Smooth muscle cell (in vitro differentiated cells): ENCODE measurements around the gene KATNBL1. TPM values are rescaled to one million over a fixed set of nuclear protein-coding genes. Genes with fewer than 3 reads are reported as not detected.
A peak's percentile ranks its signal among the peaks of the same experiment; 100 is the strongest.
"Not testable (repeated sequence)": the region's sequence is repeated elsewhere in the genome, so short reads cannot be mapped to it uniquely, and the experiment has no call there.

Experiments
- DNase-seq: peaks from one replicate; lab custom pipeline; 2025; ENCODE audit not compliant: unreplicated experiment; lab: John Stamatoyannopoulos, UW
- H2AFZ ChIP-seq: fragments of 200-600 bp; sonication (generic); 2 replicates; pipeline ENCODE4 v1.6.0; 2016; ENCODE audit warnings: antibody characterized with exemption, low read depth, mild to moderate bottlenecking
- H3F3A ChIP-seq: fragments of 200-600 bp; sonication (generic); 2 replicates; pipeline ENCODE4 v1.6.0; 2017; ENCODE audit warnings: antibody characterized with exemption, low read depth
- H3K27ac ChIP-seq: fragments of 200-600 bp; sonication (generic); 2 replicates; pipeline ENCODE4 v1.5.1; 2016; ENCODE audit warnings: low read depth, mild to moderate bottlenecking
- H3K27me3 ChIP-seq: fragments of 200-600 bp; sonication (generic); 2 replicates; pipeline ENCODE4 v1.6.1; 2016; ENCODE audit warnings: low read depth, mild to moderate bottlenecking
- H3K36me3 ChIP-seq: fragments of 200-600 bp; sonication (generic); 2 replicates; pipeline ENCODE4 v1.5.1; 2016; ENCODE audit warnings: low read depth
- H3K4me1 ChIP-seq: fragments of 200-600 bp; sonication (generic); 2 replicates; pipeline ENCODE4 v1.5.1; 2016; ENCODE audit warnings: low read depth
- H3K4me2 ChIP-seq: fragments of 200-600 bp; sonication (generic); 2 replicates; pipeline ENCODE4 v1.6.0; 2016; ENCODE audit warnings: mild to moderate bottlenecking
- H3K4me3 ChIP-seq: fragments of 200-600 bp; sonication (generic); 2 replicates; pipeline ENCODE4 v1.5.1; 2016; ENCODE audit warnings: mild to moderate bottlenecking
- H3K79me2 ChIP-seq: fragments of 200-600 bp; sonication (generic); 2 replicates; pipeline ENCODE4 v1.6.0; 2016; ENCODE audit warnings: low read depth, mild to moderate bottlenecking
- H3K9ac ChIP-seq: fragments of 200-600 bp; sonication (generic); 2 replicates; pipeline ENCODE4 v1.6.0; 2016; ENCODE audit warnings: low read depth
- H3K9me3 ChIP-seq: fragments of 200-600 bp; sonication (generic); replicated peaks from 2 replicates; pipeline ENCODE4 v1.5.1; 2016; ENCODE audit warnings: low read depth
- H4K20me1 ChIP-seq: fragments of 200-600 bp; sonication (generic); 2 replicates; pipeline ENCODE4 v1.6.0; 2016; ENCODE audit warnings: low read depth
- WGBS: methylation state at CpG from one replicate; pipeline ENCODE4 v1.1.7; 2016; ENCODE audit warnings: low lambda C conversion rate; 5-methylcytosine and 5-hydroxymethylcytosine counted together
- polyA plus RNA-seq: library from polyadenylated mRNA; unstranded; fragments of >200 nt; fragmentation: Nextera tagmentation; extraction: Ambion mirVana; gene quantifications from 2 replicates; pipeline ENCODE4 v1.2.1, GENCODE V29; 2016
- total RNA-seq: library from RNA; depleted of rRNA; stranded (reverse); fragments of >200 nt; gene quantifications from 2 replicates; pipeline ENCODE4 v1.2.3, GENCODE V29; 2014
- TF ChIP-seq, protein P1 (sequence below): fragments of 200-600 bp; sonication (generic); IDR thresholded peaks from 2 replicates; pipeline ENCODE4 v1.5.1; 2017; ENCODE audit warnings: borderline replicate concordance, mild to moderate bottlenecking, antibody characterized with exemption; ENCODE audit not compliant: insufficient read depth, poor library complexity, severe bottlenecking

The KATNBL1 gene
- total and polyA plus RNA-seq, 2 experiments from 2014 or later, result 62.3 to 91.8 TPM

- peaks cover 6% of the 10 kb centered on the region for H3F3A ChIP-seq
- no peak overlapping the region for H3K4me3 ChIP-seq
- no peak overlapping the region for H3K4me2 ChIP-seq
- no peaks in the 10 kb centered on the region for H4K20me1 ChIP-seq
- H3K27ac ChIP-seq, result no peak overlapping the region
- DNase-seq, result no peak
- no peaks in the 10 kb centered on the region for H3K36me3 ChIP-seq
- TF ChIP-seq, protein P1, sequence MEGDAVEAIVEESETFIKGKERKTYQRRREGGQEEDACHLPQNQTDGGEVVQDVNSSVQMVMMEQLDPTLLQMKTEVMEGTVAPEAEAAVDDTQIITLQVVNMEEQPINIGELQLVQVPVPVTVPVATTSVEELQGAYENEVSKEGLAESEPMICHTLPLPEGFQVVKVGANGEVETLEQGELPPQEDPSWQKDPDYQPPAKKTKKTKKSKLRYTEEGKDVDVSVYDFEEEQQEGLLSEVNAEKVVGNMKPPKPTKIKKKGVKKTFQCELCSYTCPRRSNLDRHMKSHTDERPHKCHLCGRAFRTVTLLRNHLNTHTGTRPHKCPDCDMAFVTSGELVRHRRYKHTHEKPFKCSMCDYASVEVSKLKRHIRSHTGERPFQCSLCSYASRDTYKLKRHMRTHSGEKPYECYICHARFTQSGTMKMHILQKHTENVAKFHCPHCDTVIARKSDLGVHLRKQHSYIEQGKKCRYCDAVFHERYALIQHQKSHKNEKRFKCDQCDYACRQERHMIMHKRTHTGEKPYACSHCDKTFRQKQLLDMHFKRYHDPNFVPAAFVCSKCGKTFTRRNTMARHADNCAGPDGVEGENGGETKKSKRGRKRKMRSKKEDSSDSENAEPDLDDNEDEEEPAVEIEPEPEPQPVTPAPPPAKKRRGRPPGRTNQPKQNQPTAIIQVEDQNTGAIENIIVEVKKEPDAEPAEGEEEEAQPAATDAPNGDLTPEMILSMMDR, result no peak
- no peaks in the 10 kb centered on the region for H3K79me2 ChIP-seq
- no peaks in the 10 kb centered on the region for H3K9me3 ChIP-seq
- H3K27me3 ChIP-seq, result no peaks in the 10 kb centered on the region
- no peak overlapping the region for H3K9ac ChIP-seq
- peaks cover 5% of the 10 kb centered on the region for H3K4me1 ChIP-seq
- no peak overlapping the region for H2AFZ ChIP-seq
- WGBS, result 74% methylated on average over 1 of the region's 1 CpG
These were observed 84.0 kb downstream of the KATNBL1 start for GRCh38 chr15:34125945-34126344.

- no peak for DNase-seq
- Histone ChIP-seq H3K4me1 (peaks cover 5% of the 10 kb centered on the region), H3K4me2 (no peak overlapping the region), H2AFZ (no peak overlapping the region), H3K27ac (no peak overlapping the region), H3K79me2 (no peaks in the 10 kb centered on the region), H3K9ac (no peak overlapping the region), H3K9me3 (no peaks in the 10 kb centered on the region), H3K27me3 (no peaks in the 10 kb centered on the region), H4K20me1 (no peaks in the 10 kb centered on the region), H3F3A (peaks cover 6% of the 10 kb centered on the region), H3K36me3 (no peaks in the 10 kb centered on the region), H3K4me3 (no peak overlapping the region)
- TF ChIP-seq, protein P1, result no peak
- 95% methylated on average over 4 of the region's 4 CpGs for WGBS
These were observed 85.2 kb downstream of the KATNBL1 start for GRCh38 chr15:34124651-34125050.

DNA sequence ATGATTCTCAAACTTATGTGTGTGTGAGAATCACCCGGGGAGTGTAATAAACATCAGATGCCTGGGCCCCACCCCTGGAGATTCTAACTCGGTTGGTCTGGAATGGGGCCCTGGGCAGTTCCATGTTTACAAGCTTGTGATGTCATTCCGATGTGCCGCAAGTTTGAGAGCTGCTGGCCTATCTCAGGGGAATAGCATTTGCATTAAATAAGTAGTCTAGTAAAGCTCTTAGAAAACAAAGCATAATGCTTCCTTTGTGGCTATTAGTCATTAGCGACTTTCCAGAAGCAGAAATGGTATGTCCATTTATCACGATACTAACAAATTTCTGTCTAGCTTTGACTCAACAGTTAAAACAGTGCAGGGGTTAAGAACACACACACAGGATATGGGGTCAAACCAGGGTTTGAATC lies 87.1 kb downstream of the KATNBL1 start:
- TF ChIP-seq, protein P1, result no peak
- Histone ChIP-seq H3F3A (peaks cover 6% of the 10 kb centered on the region), H3K79me2 (no peaks in the 10 kb centered on the region), H2AFZ (no peak overlapping the region), H3K27me3 (no peaks in the 10 kb centered on the region), H3K9ac (peak overlapping the region; percentile 82), H4K20me1 (no peaks in the 10 kb centered on the region), H3K4me2 (peak overlapping the region; percentile 78), H3K4me1 (peaks cover 5% of the 10 kb centered on the region), H3K36me3 (no peaks in the 10 kb centered on the region), H3K9me3 (no peaks in the 10 kb centered on the region), H3K4me3 (no peak overlapping the region), H3K27ac (peak overlapping the region; percentile 98)
- DNase-seq, result peak; percentile 19
- 7% methylated on average over 6 of the region's 6 CpGs for WGBS

GRCh38 chr15:34121786-34122185 lies 88.1 kb downstream of the KATNBL1 start:
- not testable (repeated sequence) for H3F3A ChIP-seq, DNase-seq, H3K27me3 ChIP-seq, H3K4me1 ChIP-seq, H3K36me3 ChIP-seq, H4K20me1 ChIP-seq, H3K79me2 ChIP-seq, H3K9me3 ChIP-seq, H3K4me3 ChIP-seq, H2AFZ ChIP-seq
- Histone ChIP-seq H3K27ac (peak overlapping the region; percentile 98), H3K9ac (peak overlapping the region; percentile 82), H3K4me2 (peak overlapping the region; percentile 78)
- WGBS, result 43% methylated on average over 12 of the region's 12 CpGs

DNA sequence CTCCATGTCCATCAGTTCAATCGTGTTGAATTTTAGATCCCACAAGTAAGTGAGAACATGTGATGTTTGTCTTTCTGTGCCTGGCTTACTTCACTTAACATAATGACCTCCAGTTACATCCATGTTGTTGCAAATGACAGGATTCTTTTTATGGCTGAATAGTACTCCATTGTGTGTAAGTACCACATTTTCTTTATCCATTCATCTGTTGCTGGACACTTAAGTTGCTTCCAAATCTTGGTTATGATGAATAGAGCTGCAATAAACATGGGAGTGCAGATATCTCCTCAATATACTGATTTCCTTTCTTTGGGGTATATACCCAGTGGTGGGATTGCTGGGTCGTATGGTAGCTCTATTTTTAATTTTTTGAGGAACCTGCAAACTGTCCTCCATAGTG lies 89.5 kb downstream of the KATNBL1 start:
- H3K9me3 ChIP-seq, H3K36me3 ChIP-seq, H3K9ac ChIP-seq, H3K4me3 ChIP-seq, DNase-seq, H3K4me2 ChIP-seq, H3K27ac ChIP-seq, H3K4me1 ChIP-seq, H2AFZ ChIP-seq, H3K79me2 ChIP-seq, H4K20me1 ChIP-seq, H3K27me3 ChIP-seq, H3F3A ChIP-seq: not testable (repeated sequence)
- WGBS, result 86% methylated on average over 2 of the region's 2 CpGs
